IgD-negative memory B cell (primary cell): ENCODE measurements around the gene CFAP97D1. TPM values are rescaled to one million over a fixed set of nuclear protein-coding genes. Genes with fewer than 3 reads are reported as not detected.
A peak's percentile ranks its signal among the peaks of the same experiment; 100 is the strongest.

ENCODE experiments used
- H3K27ac Mint-ChIP-seq, 3 donors: one replicate each; pipeline ENCODE4 v1.8.0; 2020 to 2022; ENCODE audit warnings: mild to moderate bottlenecking in 3 of 3, mixed read lengths in 3 of 3, moderate library complexity in 1 of 3
- H3K27me3 Mint-ChIP-seq: one replicate; pipeline ENCODE4 v1.8.0; 2021; ENCODE audit warnings: mixed read lengths
- H3K36me3 Mint-ChIP-seq: one replicate; pipeline ENCODE4 v1.8.0; 2020; ENCODE audit warnings: mild to moderate bottlenecking, mixed read lengths
- H3K4me1 Mint-ChIP-seq, 3 donors: one replicate each; pipeline ENCODE4 v1.8.0; 2020 to 2022; ENCODE audit warnings: mixed read lengths in 3 of 3, mild to moderate bottlenecking in 1 of 3
- H3K4me3 Mint-ChIP-seq, 4 donors: one replicate each; pipeline ENCODE4 v1.8.0; 2020 to 2022; ENCODE audit warnings: mild to moderate bottlenecking in 4 of 4, mixed read lengths in 4 of 4, moderate library complexity in 3 of 4
- H3K9me3 Mint-ChIP-seq, 3 donors: one replicate each; pipeline ENCODE4 v1.8.0; 2020 to 2021; ENCODE audit warnings: mixed read lengths in 3 of 3, mild to moderate bottlenecking in 1 of 3
- polyA plus RNA-seq: library from polyadenylated mRNA; unstranded; fragments of 300-500 nt; fragmentation: Illumina TruSeq; gene quantifications from one replicate; pipeline ENCODE4 v1.2.3, GENCODE V29; 2021

CFAP97D1 gene
- polyA plus RNA-seq, 1 donor from 2014 or later = not detected

GRCh38 chr17:43758497-43759174, 21.6 kb upstream of the CFAP97D1 start, which contains the start of gene SOST:
SOST (minus strand) TSS chr17:43758791; CDS start chr17:43758741, 50 bp downstream.
- Mint-ChIP-seq H3K27me3 (peaks cover 33% of the 10 kb centered on the region), H3K4me3 (no peak within 1 kb of the TSS), H3K4me1 (no peaks in the 10 kb centered on the region), H3K36me3 (no peaks in the 10 kb centered on the region), H3K9me3 (no peaks in the 10 kb centered on the region), H3K27ac (no peak within 1 kb of the TSS)

DNA sequence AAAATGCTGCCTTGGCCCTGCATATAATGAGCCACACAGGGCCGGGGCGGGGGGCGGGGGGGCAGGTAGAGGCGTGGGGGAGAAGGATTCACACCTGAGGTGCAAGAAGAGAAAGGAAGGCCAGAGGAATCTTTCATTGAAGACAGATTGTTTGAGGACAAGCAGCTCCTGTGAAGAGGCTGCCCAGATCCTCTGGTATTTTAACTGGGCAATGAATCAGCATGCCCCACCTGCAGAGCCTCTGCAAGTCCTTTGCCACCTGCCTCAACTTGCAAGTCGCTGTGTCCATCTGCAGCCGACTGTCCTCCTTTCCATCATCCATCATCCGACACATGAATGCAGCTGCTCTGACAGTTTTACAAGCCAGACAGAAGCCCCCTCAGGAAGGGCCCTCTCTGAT, 20.4 kb upstream of the CFAP97D1 start:
- Mint-ChIP-seq H3K4me3 (no peak overlapping the region), H3K4me1 (no peaks in the 10 kb centered on the region), H3K36me3 (peaks cover 2% of the 10 kb centered on the region), H3K9me3 (no peaks in the 10 kb centered on the region), H3K27me3 (peaks cover 31% of the 10 kb centered on the region), H3K27ac (no peak overlapping the region)

DNA sequence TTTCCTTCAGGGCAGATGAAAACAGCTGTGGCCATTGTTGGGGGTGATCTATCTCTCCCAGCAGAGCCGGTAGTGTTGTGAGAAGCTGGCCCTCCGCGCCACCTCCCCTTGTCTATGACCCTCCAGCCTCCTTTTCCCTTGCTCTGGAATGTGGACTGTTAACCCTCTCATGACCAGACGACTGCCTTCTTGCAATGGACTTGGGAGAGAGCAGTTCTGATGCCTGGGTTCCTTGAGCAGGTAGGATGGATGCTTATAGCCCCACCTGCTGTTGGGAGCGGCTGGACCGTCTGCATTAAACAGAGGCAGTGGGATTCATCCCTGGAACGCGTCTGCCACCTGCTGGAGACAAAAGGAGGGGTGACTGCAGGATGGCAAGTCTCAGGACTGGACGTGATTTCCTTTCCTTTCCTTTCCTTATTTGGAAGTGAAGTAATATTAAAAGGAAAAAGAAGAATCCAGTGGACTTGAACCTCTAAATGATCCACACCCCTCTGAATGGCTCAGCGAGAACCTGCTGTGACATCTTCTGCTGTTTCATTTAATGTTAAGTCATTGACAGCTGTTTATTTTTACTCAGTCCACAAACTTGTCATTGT, 19.9 kb upstream of the CFAP97D1 start:
- H3K9me3 Mint-ChIP-seq = no peaks in the 10 kb centered on the region
- no peaks in the 10 kb centered on the region for H3K4me1 Mint-ChIP-seq
- peaks cover 30% of the 10 kb centered on the region for H3K27me3 Mint-ChIP-seq
- peaks cover 2% of the 10 kb centered on the region for H3K36me3 Mint-ChIP-seq
- H3K4me3 Mint-ChIP-seq = no peak overlapping the region
- no peak overlapping the region for H3K27ac Mint-ChIP-seq

GRCh38 chr17:43766413-43767052, 13.7 kb upstream of the CFAP97D1 start:
- Mint-ChIP-seq H3K36me3 (peaks cover 2% of the 10 kb centered on the region), H3K27me3 (peaks cover 4% of the 10 kb centered on the region), H3K27ac (no peak overlapping the region), H3K4me1 (peaks cover 5 to 12% (median 6%) of the 10 kb centered on the region in 3 donors), H3K9me3 (no peaks in the 10 kb centered on the region), H3K4me3 (peak overlapping the region in 1 of 4 donors; percentile 47)

- Mint-ChIP-seq H3K9me3 (no peaks in the 10 kb centered on the region), H3K4me3 (no peak overlapping the region), H3K4me1 (peaks cover 5 to 12% (median 6%) of the 10 kb centered on the region in 3 donors), H3K27ac (no peak overlapping the region), H3K27me3 (peaks cover 4% of the 10 kb centered on the region), H3K36me3 (peaks cover 5% of the 10 kb centered on the region)
These were observed 13.1 kb upstream of the CFAP97D1 start for GRCh38 chr17:43767053-43767712.

DNA sequence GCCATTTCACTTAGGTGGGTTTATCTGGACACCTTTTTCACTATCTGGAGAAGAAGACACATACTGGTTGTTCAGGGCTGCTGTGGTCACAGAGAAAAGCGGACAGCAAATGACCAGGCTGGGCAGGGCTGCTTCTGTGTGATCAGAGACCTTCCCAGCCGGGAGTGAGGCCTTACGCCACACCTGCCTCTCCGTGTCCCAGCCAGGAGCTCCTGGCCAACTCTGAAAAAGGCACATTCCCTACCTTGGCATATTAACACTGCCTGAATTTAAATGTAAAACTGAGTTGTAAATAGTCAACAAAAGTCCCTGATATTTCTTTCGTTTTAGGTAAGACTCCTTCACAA, 12.5 kb upstream of the CFAP97D1 start:
- peaks cover 4% of the 10 kb centered on the region for H3K27me3 Mint-ChIP-seq
- peaks cover 6 to 15% (median 7%) of the 10 kb centered on the region in 3 donors for H3K4me1 Mint-ChIP-seq
- H3K36me3 Mint-ChIP-seq = peaks cover 5% of the 10 kb centered on the region
- H3K9me3 Mint-ChIP-seq = no peaks in the 10 kb centered on the region
- no peak overlapping the region for H3K4me3 Mint-ChIP-seq
- H3K27ac Mint-ChIP-seq = no peak overlapping the region

- peaks cover 5% of the 10 kb centered on the region for H3K36me3 Mint-ChIP-seq
- peaks cover 4% of the 10 kb centered on the region for H3K27me3 Mint-ChIP-seq
- peaks cover 11 to 22% (median 11%) of the 10 kb centered on the region in 3 donors for H3K4me1 Mint-ChIP-seq
- H3K4me3 Mint-ChIP-seq = peak overlapping the region in 1 of 4 donors; percentile 7
- H3K27ac Mint-ChIP-seq = peak overlapping the region in 1 of 3 donors; percentile 64
- H3K9me3 Mint-ChIP-seq = no peaks in the 10 kb centered on the region
These were observed 11.9 kb upstream of the CFAP97D1 start for GRCh38 chr17:43768382-43768781.

- H3K9me3 Mint-ChIP-seq = no peaks in the 10 kb centered on the region
- peaks cover 13 to 24% (median 15%) of the 10 kb centered on the region in 3 donors for H3K4me1 Mint-ChIP-seq
- H3K36me3 Mint-ChIP-seq = peaks cover 3% of the 10 kb centered on the region
- H3K4me3 Mint-ChIP-seq = no peak overlapping the region
- H3K27me3 Mint-ChIP-seq = no peaks in the 10 kb centered on the region
- H3K27ac Mint-ChIP-seq = no peak overlapping the region
These were observed 11.3 kb upstream of the CFAP97D1 start for GRCh38 chr17:43768943-43769342.

DNA sequence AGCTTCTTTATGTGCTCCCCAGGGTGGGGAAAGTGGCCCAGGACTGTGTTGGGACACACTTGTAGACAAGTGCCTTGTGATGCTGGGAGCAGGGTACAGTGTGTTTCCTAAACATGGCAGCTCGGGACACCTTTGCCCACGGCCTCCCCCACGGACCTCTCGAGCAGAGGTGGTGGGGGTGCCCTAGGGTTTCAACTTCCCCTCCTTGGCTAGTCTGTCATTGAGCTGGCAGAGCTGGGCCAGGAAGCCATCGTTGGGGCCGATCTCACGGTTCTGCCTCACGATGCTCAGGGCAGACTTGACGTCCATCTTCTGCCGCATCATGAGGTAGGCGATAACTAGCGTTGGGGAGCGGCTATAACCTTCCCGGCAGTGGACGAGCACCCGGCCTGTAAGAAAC, 10.8 kb upstream of the CFAP97D1 start:
- Mint-ChIP-seq H3K27ac (no peak overlapping the region), H3K27me3 (no peaks in the 10 kb centered on the region), H3K4me3 (no peak overlapping the region), H3K36me3 (peaks cover 3% of the 10 kb centered on the region), H3K9me3 (no peaks in the 10 kb centered on the region), H3K4me1 (peaks cover 13 to 24% (median 15%) of the 10 kb centered on the region in 3 donors)

GRCh38 chr17:43769859-43770258, 10.4 kb upstream of the CFAP97D1 start:
- Mint-ChIP-seq H3K36me3 (peaks cover 3% of the 10 kb centered on the region), H3K9me3 (no peaks in the 10 kb centered on the region), H3K4me1 (peaks cover 13 to 24% (median 15%) of the 10 kb centered on the region in 3 donors), H3K27me3 (no peaks in the 10 kb centered on the region), H3K4me3 (no peak overlapping the region), H3K27ac (peak overlapping the region in 1 of 3 donors; percentile 52)

- Mint-ChIP-seq H3K27ac (no peak overlapping the region), H3K36me3 (peaks cover 3% of the 10 kb centered on the region), H3K4me1 (peaks cover 13 to 24% (median 15%) of the 10 kb centered on the region in 3 donors), H3K9me3 (no peaks in the 10 kb centered on the region), H3K4me3 (no peak overlapping the region), H3K27me3 (no peaks in the 10 kb centered on the region)
These were observed 9.3 kb upstream of the CFAP97D1 start for GRCh38 chr17:43770957-43771356.

GRCh38 chr17:43771463-43771862, 8.8 kb upstream of the CFAP97D1 start:
- Mint-ChIP-seq H3K4me1 (peaks cover 13 to 20% (median 15%) of the 10 kb centered on the region in 3 donors), H3K4me3 (no peak overlapping the region), H3K27me3 (no peaks in the 10 kb centered on the region), H3K36me3 (peaks cover 3% of the 10 kb centered on the region), H3K27ac (no peak overlapping the region), H3K9me3 (no peaks in the 10 kb centered on the region)

DNA sequence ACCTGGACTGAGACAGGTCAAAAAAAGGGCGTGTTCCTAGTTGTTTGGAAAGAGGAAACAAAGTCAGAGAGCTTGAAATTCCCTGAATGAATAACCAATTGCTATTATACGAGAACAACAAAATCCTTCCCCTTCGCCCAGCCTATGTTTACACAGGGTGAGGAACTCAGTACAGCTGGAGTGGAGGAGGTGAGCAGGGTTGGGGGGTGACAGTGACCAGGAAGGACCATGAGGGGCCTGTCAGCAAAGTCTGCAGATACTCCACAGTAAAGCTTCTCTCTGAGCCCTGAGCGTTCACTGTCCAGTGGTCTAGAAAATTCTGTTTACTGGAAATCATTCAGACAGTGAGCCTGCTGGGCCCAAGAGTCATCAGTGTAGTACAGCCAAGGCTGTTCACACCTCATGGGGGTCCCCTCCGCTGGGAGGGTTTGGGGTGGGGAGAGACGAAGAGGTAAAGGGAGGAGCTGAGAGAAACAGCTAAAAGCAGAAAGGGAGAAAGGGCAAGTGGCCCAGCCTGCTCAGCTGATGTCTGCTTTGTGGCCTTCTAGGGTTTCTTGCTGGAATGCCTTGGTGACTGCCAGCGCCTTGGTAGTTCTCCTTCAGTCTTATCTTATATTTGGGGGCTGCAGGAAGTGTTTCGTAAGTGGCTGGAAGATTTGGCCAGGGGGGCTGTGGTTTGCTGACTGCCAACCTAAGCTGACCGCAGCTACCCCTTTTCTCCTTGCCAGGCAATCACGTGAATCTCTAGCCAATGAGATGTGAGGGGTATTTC, 7.2 kb upstream of the CFAP97D1 start:
- peaks cover 13 to 19% (median 16%) of the 10 kb centered on the region in 3 donors for H3K4me1 Mint-ChIP-seq
- H3K36me3 Mint-ChIP-seq = peaks cover 3% of the 10 kb centered on the region
- H3K4me3 Mint-ChIP-seq = peak overlapping the region in 2 of 4 donors; percentile 63
- H3K9me3 Mint-ChIP-seq = no peaks in the 10 kb centered on the region
- peak overlapping the region in 2 of 3 donors; percentile 33 to 66 for H3K27ac Mint-ChIP-seq
- H3K27me3 Mint-ChIP-seq = no peaks in the 10 kb centered on the region
